Measurements from ENCODE around the gene LTN1. TPM values are rescaled to one million over a fixed set of nuclear protein-coding genes. Genes with fewer than 3 reads are reported as not detected.

Gene LTN1
- total RNA-seq, 1 experiment from 2014 or later: 8.7 TPM

DNA sequence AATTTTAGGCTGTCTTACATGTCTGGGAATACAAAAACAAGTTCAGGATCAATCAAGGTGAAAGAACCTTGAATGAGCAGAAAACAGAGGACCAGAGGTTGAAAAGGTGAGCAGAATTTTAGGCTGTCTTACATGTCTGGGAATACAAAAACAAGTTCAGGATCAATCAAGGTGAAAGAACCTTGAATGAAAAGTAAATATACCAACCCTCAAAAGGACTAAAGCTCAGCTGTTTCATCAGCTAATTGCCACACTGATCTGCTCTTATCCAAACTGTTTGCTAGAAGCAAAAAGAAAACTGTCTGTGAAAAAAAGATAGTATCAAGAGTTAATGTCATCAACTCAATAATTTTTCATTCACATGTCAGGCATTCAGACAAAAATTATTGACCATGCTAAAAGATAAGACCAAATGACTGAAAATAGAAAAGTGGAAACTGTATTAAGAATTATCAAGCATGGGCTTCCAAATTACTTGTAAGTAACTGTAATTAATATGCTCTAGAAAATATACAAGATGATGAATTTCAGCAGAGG, 69.2 kb downstream of the LTN1 start:
- Histone ChIP-seq H3K27ac (ENCODE audit: low read depth, low read length) (no peak overlapping the region), H4K20me1 (ENCODE audit: insufficient read depth) (no peaks in the 10 kb centered on the region), H3K4me3 (replicated peaks in 1 of 2; ENCODE audit: low read depth in 1 of 2, low read length in 2 of 2) (no peak overlapping the region), H3K36me3 (ENCODE audit: control insufficient read depth in 1 of 2, insufficient read depth in 2 of 2, low read length in 2 of 2) (no peaks in the 10 kb centered on the region; a peak in 2 of 4 replicates), H2AFZ (ENCODE audit: low read depth, low read length, poor library complexity, severe bottlenecking) (no peak overlapping the region), H3K4me1 (ENCODE audit: control insufficient read depth in 1 of 2, insufficient read depth in 2 of 2, low read length in 2 of 2) (no peaks in the 10 kb centered on the region), H3K4me2 (ENCODE audit: low read length) (no peak overlapping the region), H3K9ac (ENCODE audit: low read length) (no peak overlapping the region), H3K27me3 (ENCODE audit: insufficient read depth, low read length) (no peaks in the 10 kb centered on the region), H3K9me3 (ENCODE audit: control insufficient read depth in 1 of 2, insufficient read depth in 1 of 2, low read depth in 1 of 2, low read length in 2 of 2) (no peaks in the 10 kb centered on the region), H3K9me2 (ENCODE audit: insufficient read depth) (no peaks in the 10 kb centered on the region), H3K79me2 (ENCODE audit: insufficient read depth, low read length) (no peaks in the 10 kb centered on the region)
- intact Hi-C loops (cut with micrococcal nuclease): no loop called here
- TF ChIP-seq YY1 (IDR thresholded peaks at IDR 0.05; ENCODE audit: extremely low read depth, insufficient replicate concordance, low read depth, low read length): no peak
- no peak for TF ChIP-seq CBX3 (IDR thresholded peaks at IDR 0.05; ENCODE audit: low read depth)
- TF ChIP-seq, protein P1, sequence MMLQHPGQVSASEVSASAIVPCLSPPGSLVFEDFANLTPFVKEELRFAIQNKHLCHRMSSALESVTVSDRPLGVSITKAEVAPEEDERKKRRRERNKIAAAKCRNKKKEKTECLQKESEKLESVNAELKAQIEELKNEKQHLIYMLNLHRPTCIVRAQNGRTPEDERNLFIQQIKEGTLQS (IDR thresholded peaks at IDR 0.05): no peak
- no peak for TF ChIP-seq TCF7L2 (IDR thresholded peaks at IDR 0.05; ENCODE audit: borderline replicate concordance, extremely low read depth, insufficient read depth, insufficient read length)
- no peak for TF ChIP-seq POLR2A (IDR thresholded peaks at IDR 0.05; ENCODE audit: borderline replicate concordance, extremely low read depth, insufficient read depth, insufficient read length)
- no peak for TF ChIP-seq EGR1 (IDR thresholded peaks at IDR 0.05; ENCODE audit: low read depth)
- TF ChIP-seq EZH2 (IDR thresholded peaks at IDR 0.05): no peak
- no peak for TF ChIP-seq ELF1 (IDR thresholded peaks at IDR 0.05; ENCODE audit: borderline replicate concordance, low read depth)
- TF ChIP-seq SIN3A (IDR thresholded peaks at IDR 0.05; ENCODE audit: low read depth): no peak
- no peak for TF ChIP-seq EZH2phosphoT487 (IDR thresholded peaks at IDR 0.05; ENCODE audit: borderline replicate concordance)
- TF ChIP-seq SRF (IDR thresholded peaks at IDR 0.05; ENCODE audit: low read depth): no peak
- no peak for TF ChIP-seq POLR2AphosphoS5 (IDR thresholded peaks at IDR 0.05; ENCODE audit: low read depth, low read length)
- TF ChIP-seq, protein P2, sequence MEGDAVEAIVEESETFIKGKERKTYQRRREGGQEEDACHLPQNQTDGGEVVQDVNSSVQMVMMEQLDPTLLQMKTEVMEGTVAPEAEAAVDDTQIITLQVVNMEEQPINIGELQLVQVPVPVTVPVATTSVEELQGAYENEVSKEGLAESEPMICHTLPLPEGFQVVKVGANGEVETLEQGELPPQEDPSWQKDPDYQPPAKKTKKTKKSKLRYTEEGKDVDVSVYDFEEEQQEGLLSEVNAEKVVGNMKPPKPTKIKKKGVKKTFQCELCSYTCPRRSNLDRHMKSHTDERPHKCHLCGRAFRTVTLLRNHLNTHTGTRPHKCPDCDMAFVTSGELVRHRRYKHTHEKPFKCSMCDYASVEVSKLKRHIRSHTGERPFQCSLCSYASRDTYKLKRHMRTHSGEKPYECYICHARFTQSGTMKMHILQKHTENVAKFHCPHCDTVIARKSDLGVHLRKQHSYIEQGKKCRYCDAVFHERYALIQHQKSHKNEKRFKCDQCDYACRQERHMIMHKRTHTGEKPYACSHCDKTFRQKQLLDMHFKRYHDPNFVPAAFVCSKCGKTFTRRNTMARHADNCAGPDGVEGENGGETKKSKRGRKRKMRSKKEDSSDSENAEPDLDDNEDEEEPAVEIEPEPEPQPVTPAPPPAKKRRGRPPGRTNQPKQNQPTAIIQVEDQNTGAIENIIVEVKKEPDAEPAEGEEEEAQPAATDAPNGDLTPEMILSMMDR (IDR thresholded peaks at IDR 0.05 in 2 of 3, conservative IDR thresholded peaks at IDR 0.05 in 1 of 3; ENCODE audit: borderline replicate concordance in 1 of 3, insufficient read depth in 1 of 3, low read depth in 2 of 3, low read length in 2 of 3): no peak
- TF ChIP-seq, protein P3, sequence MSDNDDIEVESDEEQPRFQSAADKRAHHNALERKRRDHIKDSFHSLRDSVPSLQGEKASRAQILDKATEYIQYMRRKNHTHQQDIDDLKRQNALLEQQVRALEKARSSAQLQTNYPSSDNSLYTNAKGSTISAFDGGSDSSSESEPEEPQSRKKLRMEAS (IDR thresholded peaks at IDR 0.05): no peak
- TF ChIP-seq, protein P4, sequence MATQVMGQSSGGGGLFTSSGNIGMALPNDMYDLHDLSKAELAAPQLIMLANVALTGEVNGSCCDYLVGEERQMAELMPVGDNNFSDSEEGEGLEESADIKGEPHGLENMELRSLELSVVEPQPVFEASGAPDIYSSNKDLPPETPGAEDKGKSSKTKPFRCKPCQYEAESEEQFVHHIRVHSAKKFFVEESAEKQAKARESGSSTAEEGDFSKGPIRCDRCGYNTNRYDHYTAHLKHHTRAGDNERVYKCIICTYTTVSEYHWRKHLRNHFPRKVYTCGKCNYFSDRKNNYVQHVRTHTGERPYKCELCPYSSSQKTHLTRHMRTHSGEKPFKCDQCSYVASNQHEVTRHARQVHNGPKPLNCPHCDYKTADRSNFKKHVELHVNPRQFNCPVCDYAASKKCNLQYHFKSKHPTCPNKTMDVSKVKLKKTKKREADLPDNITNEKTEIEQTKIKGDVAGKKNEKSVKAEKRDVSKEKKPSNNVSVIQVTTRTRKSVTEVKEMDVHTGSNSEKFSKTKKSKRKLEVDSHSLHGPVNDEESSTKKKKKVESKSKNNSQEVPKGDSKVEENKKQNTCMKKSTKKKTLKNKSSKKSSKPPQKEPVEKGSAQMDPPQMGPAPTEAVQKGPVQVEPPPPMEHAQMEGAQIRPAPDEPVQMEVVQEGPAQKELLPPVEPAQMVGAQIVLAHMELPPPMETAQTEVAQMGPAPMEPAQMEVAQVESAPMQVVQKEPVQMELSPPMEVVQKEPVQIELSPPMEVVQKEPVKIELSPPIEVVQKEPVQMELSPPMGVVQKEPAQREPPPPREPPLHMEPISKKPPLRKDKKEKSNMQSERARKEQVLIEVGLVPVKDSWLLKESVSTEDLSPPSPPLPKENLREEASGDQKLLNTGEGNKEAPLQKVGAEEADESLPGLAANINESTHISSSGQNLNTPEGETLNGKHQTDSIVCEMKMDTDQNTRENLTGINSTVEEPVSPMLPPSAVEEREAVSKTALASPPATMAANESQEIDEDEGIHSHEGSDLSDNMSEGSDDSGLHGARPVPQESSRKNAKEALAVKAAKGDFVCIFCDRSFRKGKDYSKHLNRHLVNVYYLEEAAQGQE (IDR thresholded peaks at IDR 0.05; ENCODE audit: low read depth): no peak
- no peak for DNase-seq (ENCODE audit: low read depth, low spot score)
- TSS peak; percentile 9 for BruUV-seq (replicated peaks)
- CTCF ChIA-PET: no interaction called here
- RAD21 ChIA-PET (ENCODE audit: low non-redundant PET in 1 of 2, low total read pairs in 2 of 2, uncharacterized antibody in 2 of 2, unreplicated experiment in 2 of 2): no interaction called here
- ATAC-seq: no peak
- POLR2A ChIA-PET: no interaction called here

All from HCT116 (cell line).